IMR-90 (cell line): ENCODE measurements around the gene UGT1A3. TPM values are rescaled to one million over a fixed set of nuclear protein-coding genes. Genes with fewer than 3 reads are reported as not detected.
A peak's percentile ranks its signal among the peaks of the same experiment; 100 is the strongest.

Source experiments
- ATAC-seq: fragments of 200-7000 bp; cut with Tn5 transposase; 2 replicates; pipeline ENCODE4 v1.9.1; 2020; ENCODE audit warnings: low read depth, mild to moderate bottlenecking, moderate library complexity
- BruUV-seq: library from RNA; stranded (reverse); fragments of 400-500 nt; replicated peaks from 2 replicates; lab custom pipeline; 2021; lab: Mats Ljungman, UMichigan
- CTCF ChIA-PET: fragments of 300-600 bp; formaldehyde crosslinking; extraction: SDS; loops from one replicate; lab custom pipeline; 2021; ENCODE audit warnings: antibody characterized with exemption; lab: Yijun Ruan, JAX
- POLR2A ChIA-PET: fragments of 300-600 bp; sonication (Branson Sonifier 250); formaldehyde crosslinking; loops from one replicate; lab custom pipeline; 2022; ENCODE audit warnings: antibody characterized with exemption; ENCODE audit not compliant: unreplicated experiment; lab: Charles Lee
- DNase-seq: peaks from one replicate; pipeline ENCODE4 v3.0.0; 2013
- H2AFZ ChIP-seq: replicated peaks from 2 replicates; pipeline ENCODE3; 2013; ENCODE audit warnings: low read length, mild to moderate bottlenecking; ENCODE audit not compliant: poor library complexity
- H2AK5ac ChIP-seq: 2 replicates; pipeline ENCODE4 v1.6.1; 2013; ENCODE audit warnings: low read depth, low read length, inconsistent platforms
- H2AK9ac ChIP-seq: replicated peaks from 2 replicates; pipeline ENCODE3; 2013; ENCODE audit warnings: mild to moderate bottlenecking, low read depth, low read length, moderate library complexity; ENCODE audit not compliant: poor library complexity
- H2BK120ac ChIP-seq: 2 replicates; pipeline ENCODE4 v1.6.1; 2013; ENCODE audit warnings: low read depth, low read length, inconsistent platforms
- H2BK15ac ChIP-seq: 3 replicates; pipeline ENCODE4 v1.6.1; 2013; ENCODE audit warnings: low read depth, low read length, inconsistent platforms
- H2BK20ac ChIP-seq: 2 replicates; pipeline ENCODE4 v1.6.1; 2013; ENCODE audit warnings: low read depth, mild to moderate bottlenecking, inconsistent platforms, low read length, moderate library complexity
- H2BK5ac ChIP-seq: 2 replicates; pipeline ENCODE4 v1.6.1; 2013; ENCODE audit warnings: mild to moderate bottlenecking, low read depth, low read length, inconsistent platforms; ENCODE audit not compliant: poor library complexity, severe bottlenecking
- H3K14ac ChIP-seq: replicated peaks from 2 replicates; pipeline ENCODE4 v1.6.1; 2013; ENCODE audit warnings: low read depth, low read length, inconsistent platforms
- H3K18ac ChIP-seq: 2 replicates; pipeline ENCODE4 v1.6.1; 2013; ENCODE audit warnings: low read depth, low read length, control low read depth
- H3K23ac ChIP-seq: 2 replicates; pipeline ENCODE4 v1.6.1; 2013; ENCODE audit warnings: low read depth, low read length, inconsistent platforms
- H3K27ac ChIP-seq: 2 replicates; pipeline ENCODE4 v1.5.1; 2013; ENCODE audit warnings: mild to moderate bottlenecking, control low read depth, low read length; ENCODE audit not compliant: insufficient read depth
- H3K27me3 ChIP-seq: 2 replicates; pipeline ENCODE4 v1.6.1; 2013; ENCODE audit warnings: low read length; ENCODE audit not compliant: control insufficient read depth, insufficient read depth
- H3K36me3 ChIP-seq: 2 replicates; pipeline ENCODE4 v1.6.1; 2013; ENCODE audit warnings: low read length, mixed read lengths; ENCODE audit not compliant: control insufficient read depth, insufficient read depth
- H3K4ac ChIP-seq: 2 replicates; pipeline ENCODE4 v1.6.1; 2013; ENCODE audit warnings: low read depth, low read length, inconsistent platforms
- H3K4me1 ChIP-seq: 2 replicates; pipeline ENCODE4 v1.6.1; 2013; ENCODE audit warnings: low read length, mixed read lengths; ENCODE audit not compliant: control insufficient read depth, insufficient read depth
- H3K4me2 ChIP-seq: 2 replicates; pipeline ENCODE4 v1.6.1; 2013; ENCODE audit warnings: low read depth, mild to moderate bottlenecking, control low read depth, low read length, moderate library complexity
- H3K4me3 ChIP-seq: 2 replicates; pipeline ENCODE4 v1.5.1; 2013; ENCODE audit warnings: low read depth, mild to moderate bottlenecking, control low read depth, low read length, moderate library complexity; ENCODE audit not compliant: insufficient read depth
- H3K56ac ChIP-seq: 2 replicates; pipeline ENCODE4 v1.6.1; 2013; ENCODE audit warnings: low read length, inconsistent platforms; ENCODE audit not compliant: insufficient read depth; ENCODE audit errors: extremely low read depth
- H3K79me1 ChIP-seq, 2 experiments: 2 replicates each; pipeline ENCODE4 v1.6.1; 2013; ENCODE audit warnings: low read length in 2 of 2, inconsistent platforms in 1 of 2, low read depth in 1 of 2
- H3K9ac ChIP-seq: 2 replicates; pipeline ENCODE4 v1.6.1; 2013; ENCODE audit warnings: low read depth, low read length, control low read depth
- H3K9me1 ChIP-seq: 2 replicates; pipeline ENCODE4 v1.6.1; 2013; ENCODE audit warnings: low read length, inconsistent platforms; ENCODE audit not compliant: insufficient read depth
- H3K9me3 ChIP-seq: 2 replicates; pipeline ENCODE4 v1.6.1; 2013; ENCODE audit warnings: low read length; ENCODE audit not compliant: control insufficient read depth, insufficient read depth
- H4K20me1 ChIP-seq: 2 replicates; pipeline ENCODE4 v1.6.1; 2013; ENCODE audit warnings: low read length, inconsistent platforms; ENCODE audit not compliant: insufficient read depth
- H4K5ac ChIP-seq: 2 replicates; pipeline ENCODE4 v1.6.1; 2013; ENCODE audit warnings: mild to moderate bottlenecking, low read depth, low read length, control low read depth
- H4K8ac ChIP-seq, 2 experiments: 2 replicates each; pipeline ENCODE4 v1.6.1; 2013; ENCODE audit warnings: low read depth in 2 of 2, low read length in 2 of 2, control low read depth in 1 of 2, inconsistent platforms in 1 of 2
- H4K91ac ChIP-seq: 2 replicates; pipeline ENCODE4 v1.6.1; 2013; ENCODE audit warnings: low read depth, low read length, inconsistent platforms; ENCODE audit not compliant: insufficient read depth
- BHLHE40 ChIP-seq: fragments of 150-350 bp; IDR thresholded peaks from 2 replicates; pipeline ENCODE4 v1.6.1; 2016; ENCODE audit warnings: mild to moderate bottlenecking, low read depth, low read length
- CEBPB ChIP-seq: IDR thresholded peaks from 2 replicates; pipeline ENCODE4 v1.6.1; 2012; ENCODE audit warnings: low read depth, low read length, improper control_type of control experiment
- CHD1 ChIP-seq: IDR thresholded peaks from 2 replicates; pipeline ENCODE4 v1.6.1; 2012; ENCODE audit warnings: low read depth, low read length, improper control_type of control experiment
- ELK1 ChIP-seq: fragments of 150-350 bp; IDR thresholded peaks from 2 replicates; pipeline ENCODE4 v1.6.1; 2016; ENCODE audit warnings: low read depth, mild to moderate bottlenecking, low read length, moderate library complexity, borderline replicate concordance
- FOS ChIP-seq: fragments of 150-350 bp; IDR thresholded peaks from 2 replicates; pipeline ENCODE4 v1.6.1; 2016; ENCODE audit warnings: low read depth, low read length
- MAFK ChIP-seq: IDR thresholded peaks from 2 replicates; pipeline ENCODE4 v1.6.1; 2012; ENCODE audit warnings: low read depth, low read length, improper control_type of control experiment
- MAZ ChIP-seq: IDR thresholded peaks from 2 replicates; pipeline ENCODE4 v1.6.1; 2012; ENCODE audit warnings: low read depth, mild to moderate bottlenecking, low read length, improper control_type of control experiment, moderate library complexity, borderline replicate concordance
- MXI1 ChIP-seq: IDR thresholded peaks from 2 replicates; pipeline ENCODE4 v1.6.1; 2012; ENCODE audit warnings: low read depth, mild to moderate bottlenecking, low read length, moderate library complexity, borderline replicate concordance
- NFE2L2 ChIP-seq: fragments of 150-350 bp; IDR thresholded peaks from 2 replicates; pipeline ENCODE4 v1.6.1; 2016; ENCODE audit warnings: low read depth, mild to moderate bottlenecking, low read length
- POLR2A ChIP-seq: IDR thresholded peaks from 2 replicates; pipeline ENCODE4 v1.6.1; 2012; ENCODE audit warnings: mild to moderate bottlenecking, low read depth, low read length
- RAD21 ChIP-seq: IDR thresholded peaks from 2 replicates; pipeline ENCODE4 v1.6.1; 2012; ENCODE audit warnings: low read length, improper control_type of control experiment
- RCOR1 ChIP-seq: IDR thresholded peaks from 2 replicates; pipeline ENCODE4 v1.6.1; 2012; ENCODE audit warnings: mild to moderate bottlenecking, low read length, improper control_type of control experiment; ENCODE audit not compliant: insufficient replicate concordance
- RFX5 ChIP-seq: IDR thresholded peaks from 2 replicates; pipeline ENCODE4 v1.8.0; 2012; ENCODE audit warnings: low read depth, mild to moderate bottlenecking, low read length, moderate library complexity
- SMC3 ChIP-seq: fragments of 150-350 bp; IDR thresholded peaks from 2 replicates; pipeline ENCODE4 v1.6.1; 2016; ENCODE audit warnings: low read depth, mild to moderate bottlenecking, antibody characterized with exemption, low read length, moderate library complexity
- WGBS, 2 experiments: methylation state at CpG; one replicate each; pipeline versions ENCODE4 v1.1.5 to v1.1.7; 2013; ENCODE audit warnings: missing lambda C conversion rate in 2 of 2; ENCODE audit not compliant: insufficient read length in 1 of 2; ENCODE audit errors: extremely low coverage in 2 of 2; 5-methylcytosine and 5-hydroxymethylcytosine counted together
- dilution Hi-C: fragments of 300-500 bp; cut with HindIII; formaldehyde crosslinking; loops from one replicate; pipeline ENCODE4 v1.14.3; 2018; ENCODE audit warnings: low sequenced_read_pairs; ENCODE audit not compliant: unreplicated experiment
- in situ Hi-C: fragments of 300-500 bp; cut with MboI; formaldehyde crosslinking; loops from 3 replicates; pipeline ENCODE4 v1.14.3; 2019; ENCODE audit warnings: low sequenced_read_pairs, inconsistent platforms, mixed read lengths
- intact Hi-C: fragments of 100-400 bp; cut with micrococcal nuclease; formaldehyde crosslinking; loops from 2 replicates; pipeline ENCODE4 v1.10.0; 2022
- polyA plus RNA-seq, 3 experiments: library from polyadenylated mRNA; depleted of rRNA; stranded (reverse); fragments of >200 nt; gene quantifications; 2 replicates each; pipeline ENCODE4 v1.2.3, GENCODE V29; 2012; ENCODE audit warnings: low replicate concordance in 1 of 3
- total RNA-seq: library from RNA; depleted of rRNA; stranded (reverse); fragments of >200 nt; gene quantifications from 2 replicates; pipeline ENCODE4 v1.2.3, GENCODE V29; 2012
- TF ChIP-seq, protein P1 (sequence below): fragments of 150-350 bp; IDR thresholded peaks from 2 replicates; pipeline ENCODE4 v1.6.1; 2017; ENCODE audit warnings: mild to moderate bottlenecking, antibody characterized with exemption, low read length, low read depth
- TF ChIP-seq, protein P2 (sequence below): conservative IDR thresholded peaks from 2 replicates; pipeline ENCODE4 v1.5.1; 2012; ENCODE audit warnings: mild to moderate bottlenecking, low read depth, low read length, improper control_type of control experiment

Gene UGT1A3
- total and polyA plus RNA-seq, 2 of the 4 experiments (the other 2 are of a cell fraction) = not detected

DNA sequence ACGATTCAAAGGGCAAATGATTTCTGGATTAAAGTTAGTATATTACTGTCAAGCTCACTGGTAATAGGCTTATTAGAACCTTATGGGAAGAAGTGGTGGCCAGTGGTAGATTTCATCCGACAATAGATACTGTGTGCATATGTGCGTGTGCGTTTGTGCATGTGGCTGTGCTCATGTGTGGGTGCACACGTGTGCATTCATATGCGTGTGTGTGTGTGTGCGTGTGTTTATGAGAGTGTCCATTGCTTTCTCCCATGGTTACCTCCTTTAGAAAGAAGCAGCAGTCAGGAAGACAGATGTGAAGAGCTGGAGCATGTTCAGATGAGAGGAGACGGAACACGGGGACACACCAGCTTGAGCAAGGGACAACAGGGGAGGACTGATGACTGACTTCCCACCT is 40.4 kb downstream of the UGT1A3 start:
- peaks cover 6% of the 10 kb centered on the region for H3K4me1 ChIP-seq
- no peak overlapping the region for H3K27ac ChIP-seq
- H2BK20ac ChIP-seq = no peak overlapping the region
- 0 out of 2 replicates have a peak, but pooled peaks cover 5% of the 10 kb centered on the region for H3K9me1 ChIP-seq
- no peak for DNase-seq
- no peak overlapping the region for H3K14ac ChIP-seq
- no peak overlapping the region for H3K4me2 ChIP-seq
- ChIA-PET CTCF (no interaction called here), POLR2A (no interaction called here)
- no peak overlapping the region for H2BK120ac ChIP-seq
- no peaks in the 10 kb centered on the region for H3K9me3 ChIP-seq
- H3K4ac ChIP-seq = no peak overlapping the region
- no peak overlapping the region for H2BK15ac ChIP-seq
- H2AK5ac ChIP-seq = no peak overlapping the region
- no peak overlapping the region for H3K4me3 ChIP-seq
- H3K36me3 ChIP-seq = no peaks in the 10 kb centered on the region
- H4K20me1 ChIP-seq = no peaks in the 10 kb centered on the region
- no peak overlapping the region for H3K9ac ChIP-seq
- dilution Hi-C loops (no loop called here), intact Hi-C loops (no loop called here), in situ Hi-C loops (no loop called here)
- no peak overlapping the region for H4K91ac ChIP-seq
- H3K79me1 ChIP-seq = no peaks in the 10 kb centered on the region
- no peak overlapping the region for H3K23ac ChIP-seq
- 76% methylated on average over 6 of the region's 9 CpGs; no CpG with 5 or more reads in 1 of the 2 experiments for WGBS, 2 experiments
- peak overlapping the region; percentile 66 for H2AK9ac ChIP-seq
- BruUV-seq = no TSS peak
- no peak overlapping the region for H2BK5ac ChIP-seq
- no peak overlapping the region for H3K56ac ChIP-seq
- no peak overlapping the region for H2AFZ ChIP-seq
- H4K5ac ChIP-seq = no peak overlapping the region
- H3K18ac ChIP-seq = no peak overlapping the region
- H3K27me3 ChIP-seq = no peaks in the 10 kb centered on the region
- no peak overlapping the region for H4K8ac ChIP-seq
- ATAC-seq = no peak
- no peak for TF ChIP-seq CHD1
- no peak for TF ChIP-seq RFX5
- TF ChIP-seq, protein P1, sequence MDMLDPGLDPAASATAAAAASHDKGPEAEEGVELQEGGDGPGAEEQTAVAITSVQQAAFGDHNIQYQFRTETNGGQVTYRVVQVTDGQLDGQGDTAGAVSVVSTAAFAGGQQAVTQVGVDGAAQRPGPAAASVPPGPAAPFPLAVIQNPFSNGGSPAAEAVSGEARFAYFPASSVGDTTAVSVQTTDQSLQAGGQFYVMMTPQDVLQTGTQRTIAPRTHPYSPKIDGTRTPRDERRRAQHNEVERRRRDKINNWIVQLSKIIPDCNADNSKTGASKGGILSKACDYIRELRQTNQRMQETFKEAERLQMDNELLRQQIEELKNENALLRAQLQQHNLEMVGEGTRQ = no peak
- no peak for TF ChIP-seq MAFK
- no peak for TF ChIP-seq MXI1
- TF ChIP-seq ELK1 = no peak
- TF ChIP-seq BHLHE40 = no peak
- no peak for TF ChIP-seq FOS
- TF ChIP-seq MAZ = no peak
- TF ChIP-seq, protein P2, sequence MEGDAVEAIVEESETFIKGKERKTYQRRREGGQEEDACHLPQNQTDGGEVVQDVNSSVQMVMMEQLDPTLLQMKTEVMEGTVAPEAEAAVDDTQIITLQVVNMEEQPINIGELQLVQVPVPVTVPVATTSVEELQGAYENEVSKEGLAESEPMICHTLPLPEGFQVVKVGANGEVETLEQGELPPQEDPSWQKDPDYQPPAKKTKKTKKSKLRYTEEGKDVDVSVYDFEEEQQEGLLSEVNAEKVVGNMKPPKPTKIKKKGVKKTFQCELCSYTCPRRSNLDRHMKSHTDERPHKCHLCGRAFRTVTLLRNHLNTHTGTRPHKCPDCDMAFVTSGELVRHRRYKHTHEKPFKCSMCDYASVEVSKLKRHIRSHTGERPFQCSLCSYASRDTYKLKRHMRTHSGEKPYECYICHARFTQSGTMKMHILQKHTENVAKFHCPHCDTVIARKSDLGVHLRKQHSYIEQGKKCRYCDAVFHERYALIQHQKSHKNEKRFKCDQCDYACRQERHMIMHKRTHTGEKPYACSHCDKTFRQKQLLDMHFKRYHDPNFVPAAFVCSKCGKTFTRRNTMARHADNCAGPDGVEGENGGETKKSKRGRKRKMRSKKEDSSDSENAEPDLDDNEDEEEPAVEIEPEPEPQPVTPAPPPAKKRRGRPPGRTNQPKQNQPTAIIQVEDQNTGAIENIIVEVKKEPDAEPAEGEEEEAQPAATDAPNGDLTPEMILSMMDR = no peak
- no peak for TF ChIP-seq POLR2A
- TF ChIP-seq NFE2L2 = no peak
- TF ChIP-seq CEBPB = no peak
- no peak for TF ChIP-seq RCOR1
- no peak for TF ChIP-seq RAD21
- TF ChIP-seq SMC3 = no peak
